HL-60 (cell line): Measurements from ENCODE around the gene NARS2.

Source experiments
- CTCF ChIP-seq: IDR thresholded peaks from one replicate; pipeline ENCODE4 v1.5.1; 2011; ENCODE audit warnings: low read length, control low read depth, inconsistent platforms; ENCODE audit not compliant: insufficient read depth
- GABPA ChIP-seq: IDR thresholded peaks from 2 replicates; pipeline ENCODE4 v1.6.1; 2012; ENCODE audit warnings: low read depth
- POLR2AphosphoS5 ChIP-seq: IDR thresholded peaks from 2 replicates; pipeline ENCODE4 v1.6.1; 2012; ENCODE audit warnings: low read depth
- REST ChIP-seq: IDR thresholded peaks from 2 replicates; pipeline ENCODE4 v1.6.1; 2012; ENCODE audit warnings: low read depth; ENCODE audit not compliant: insufficient replicate concordance
- SPI1 ChIP-seq: IDR thresholded peaks from 2 replicates; pipeline ENCODE4 v1.6.1; 2012; ENCODE audit warnings: low read depth, mild to moderate bottlenecking, borderline replicate concordance

GRCh38 chr11:78417175-78417887 is 157.3 kb downstream of the NARS2 start, which contains the start of gene GAB2:
- TF ChIP-seq CTCF = no peak
- TF ChIP-seq REST = no peak
- no peak for TF ChIP-seq POLR2AphosphoS5
- no peak for TF ChIP-seq GABPA
- TF ChIP-seq SPI1 = no peak
